ENCODE measurements around the gene WDR93.

DNA sequence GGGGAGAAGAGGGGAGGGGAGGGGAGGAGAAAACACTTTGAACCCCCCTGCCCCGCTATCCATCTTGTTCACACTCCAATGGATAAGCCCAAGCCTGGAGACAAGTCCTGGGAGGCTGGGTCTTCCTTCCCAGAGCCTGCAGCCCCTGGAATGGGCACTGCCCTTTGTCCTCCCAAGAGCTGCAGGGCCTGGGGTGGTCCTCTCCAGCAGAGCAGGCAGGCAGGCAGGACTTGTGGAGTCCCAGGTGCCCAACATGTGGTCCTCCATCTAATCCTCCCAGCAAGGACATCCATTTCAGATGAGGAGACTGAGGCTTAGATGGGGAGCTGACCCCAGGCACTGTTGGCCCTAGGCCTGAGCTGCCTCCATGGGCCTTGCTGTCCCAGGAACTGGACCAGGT, 75.1 kb downstream of the WDR93 start:
- TF ChIP-seq, protein P1, sequence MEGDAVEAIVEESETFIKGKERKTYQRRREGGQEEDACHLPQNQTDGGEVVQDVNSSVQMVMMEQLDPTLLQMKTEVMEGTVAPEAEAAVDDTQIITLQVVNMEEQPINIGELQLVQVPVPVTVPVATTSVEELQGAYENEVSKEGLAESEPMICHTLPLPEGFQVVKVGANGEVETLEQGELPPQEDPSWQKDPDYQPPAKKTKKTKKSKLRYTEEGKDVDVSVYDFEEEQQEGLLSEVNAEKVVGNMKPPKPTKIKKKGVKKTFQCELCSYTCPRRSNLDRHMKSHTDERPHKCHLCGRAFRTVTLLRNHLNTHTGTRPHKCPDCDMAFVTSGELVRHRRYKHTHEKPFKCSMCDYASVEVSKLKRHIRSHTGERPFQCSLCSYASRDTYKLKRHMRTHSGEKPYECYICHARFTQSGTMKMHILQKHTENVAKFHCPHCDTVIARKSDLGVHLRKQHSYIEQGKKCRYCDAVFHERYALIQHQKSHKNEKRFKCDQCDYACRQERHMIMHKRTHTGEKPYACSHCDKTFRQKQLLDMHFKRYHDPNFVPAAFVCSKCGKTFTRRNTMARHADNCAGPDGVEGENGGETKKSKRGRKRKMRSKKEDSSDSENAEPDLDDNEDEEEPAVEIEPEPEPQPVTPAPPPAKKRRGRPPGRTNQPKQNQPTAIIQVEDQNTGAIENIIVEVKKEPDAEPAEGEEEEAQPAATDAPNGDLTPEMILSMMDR (IDR thresholded peaks at IDR 0.05; ENCODE audit: low read length) = no peak
- no peak for TF ChIP-seq EZH2phosphoT487 (IDR thresholded peaks at IDR 0.05; ENCODE audit: low read length)
- TF ChIP-seq EZH2 (optimal IDR thresholded peaks at IDR 0.05; ENCODE audit: low read depth, low read length) = no peak

Measured in MM.1S (cell line).